SK-N-SH treated with all-trans-retinoic acid at 6 μM for 48 hours (cell line): ENCODE data around the gene IL9R.
"Not testable (repeated sequence)": the region's sequence is repeated elsewhere in the genome, so short reads cannot be mapped to it uniquely, and the experiment has no call there.

Experiments
- ATAC-seq: fragments of 200-7000 bp; cut with Tn5 transposase; 3 replicates; pipeline ENCODE4 v1.9.1; 2020; ENCODE audit warnings: mild to moderate bottlenecking, moderate library complexity

IL9R gene

GRCh38 chrX:156028653-156029237 lies 31.2 kb downstream of the IL9R start:
- ATAC-seq: not testable (repeated sequence)

- not testable (repeated sequence) for ATAC-seq
Observed at GRCh38 chrX:156029296-156029695, 31.8 kb downstream of the IL9R start.

GRCh38 chrX:156029707-156030442 lies 32.4 kb downstream of the IL9R start:
- not testable (repeated sequence) for ATAC-seq

GRCh38 chrX:156030474-156030873 lies 33.0 kb downstream of the IL9R start:
- not testable (repeated sequence) for ATAC-seq
